ENCODE data around the gene SEMA4G.
"Not testable (repeated sequence)": the region's sequence is repeated elsewhere in the genome, so short reads cannot be mapped to it uniquely, and the experiment has no call there.

Gene SEMA4G

DNA sequence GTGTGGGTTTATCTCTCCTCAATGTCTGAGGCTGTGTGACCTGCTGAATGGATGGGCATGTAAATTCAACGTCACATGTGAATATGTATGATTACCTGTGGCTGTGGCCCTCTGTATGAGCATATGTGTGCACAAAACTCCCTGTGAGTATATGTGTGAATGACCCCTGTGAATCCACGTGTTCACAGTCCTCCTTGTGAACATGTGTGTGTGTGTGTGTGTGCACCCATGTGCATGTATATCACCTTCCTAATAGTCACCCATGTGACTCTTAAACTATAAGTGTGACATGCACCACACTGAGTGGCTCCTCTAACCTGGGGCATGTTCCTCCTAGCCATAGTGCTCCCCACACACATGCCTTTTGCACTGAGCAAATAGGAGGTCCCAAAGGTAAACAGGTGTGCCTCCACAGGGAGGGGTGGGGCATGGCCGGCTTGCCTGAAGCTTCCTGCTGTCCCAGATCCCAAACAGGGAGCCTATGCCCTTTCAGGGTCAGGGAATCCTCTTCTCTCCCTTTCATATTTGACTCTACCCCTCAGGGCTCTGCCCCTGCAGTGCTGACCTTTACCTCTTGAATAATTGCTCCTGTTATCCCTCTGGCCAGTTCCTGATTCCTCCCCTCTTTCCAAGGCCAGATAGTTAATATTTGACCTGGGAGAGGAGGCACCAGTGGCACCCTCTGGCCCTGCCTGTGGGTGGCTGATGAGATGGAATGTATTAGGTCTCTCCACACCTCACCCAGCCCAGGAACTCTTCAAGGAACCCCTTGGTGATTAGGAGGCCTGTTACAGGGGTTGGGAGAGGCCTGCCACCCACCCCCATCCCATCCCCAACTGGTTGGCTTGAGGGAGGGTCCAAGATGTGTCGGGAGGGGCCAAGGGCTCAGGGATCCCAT, 1.9 kb downstream of the SEMA4G start:
- peak overlapping the region; percentile 77 for H3K27ac ChIP-seq
- TF ChIP-seq, protein P1, sequence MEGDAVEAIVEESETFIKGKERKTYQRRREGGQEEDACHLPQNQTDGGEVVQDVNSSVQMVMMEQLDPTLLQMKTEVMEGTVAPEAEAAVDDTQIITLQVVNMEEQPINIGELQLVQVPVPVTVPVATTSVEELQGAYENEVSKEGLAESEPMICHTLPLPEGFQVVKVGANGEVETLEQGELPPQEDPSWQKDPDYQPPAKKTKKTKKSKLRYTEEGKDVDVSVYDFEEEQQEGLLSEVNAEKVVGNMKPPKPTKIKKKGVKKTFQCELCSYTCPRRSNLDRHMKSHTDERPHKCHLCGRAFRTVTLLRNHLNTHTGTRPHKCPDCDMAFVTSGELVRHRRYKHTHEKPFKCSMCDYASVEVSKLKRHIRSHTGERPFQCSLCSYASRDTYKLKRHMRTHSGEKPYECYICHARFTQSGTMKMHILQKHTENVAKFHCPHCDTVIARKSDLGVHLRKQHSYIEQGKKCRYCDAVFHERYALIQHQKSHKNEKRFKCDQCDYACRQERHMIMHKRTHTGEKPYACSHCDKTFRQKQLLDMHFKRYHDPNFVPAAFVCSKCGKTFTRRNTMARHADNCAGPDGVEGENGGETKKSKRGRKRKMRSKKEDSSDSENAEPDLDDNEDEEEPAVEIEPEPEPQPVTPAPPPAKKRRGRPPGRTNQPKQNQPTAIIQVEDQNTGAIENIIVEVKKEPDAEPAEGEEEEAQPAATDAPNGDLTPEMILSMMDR (IDR thresholded peaks at IDR 0.05) = no peak
- TF ChIP-seq ZFX (IDR thresholded peaks at IDR 0.05; ENCODE audit: borderline replicate concordance) = no peak

DNA sequence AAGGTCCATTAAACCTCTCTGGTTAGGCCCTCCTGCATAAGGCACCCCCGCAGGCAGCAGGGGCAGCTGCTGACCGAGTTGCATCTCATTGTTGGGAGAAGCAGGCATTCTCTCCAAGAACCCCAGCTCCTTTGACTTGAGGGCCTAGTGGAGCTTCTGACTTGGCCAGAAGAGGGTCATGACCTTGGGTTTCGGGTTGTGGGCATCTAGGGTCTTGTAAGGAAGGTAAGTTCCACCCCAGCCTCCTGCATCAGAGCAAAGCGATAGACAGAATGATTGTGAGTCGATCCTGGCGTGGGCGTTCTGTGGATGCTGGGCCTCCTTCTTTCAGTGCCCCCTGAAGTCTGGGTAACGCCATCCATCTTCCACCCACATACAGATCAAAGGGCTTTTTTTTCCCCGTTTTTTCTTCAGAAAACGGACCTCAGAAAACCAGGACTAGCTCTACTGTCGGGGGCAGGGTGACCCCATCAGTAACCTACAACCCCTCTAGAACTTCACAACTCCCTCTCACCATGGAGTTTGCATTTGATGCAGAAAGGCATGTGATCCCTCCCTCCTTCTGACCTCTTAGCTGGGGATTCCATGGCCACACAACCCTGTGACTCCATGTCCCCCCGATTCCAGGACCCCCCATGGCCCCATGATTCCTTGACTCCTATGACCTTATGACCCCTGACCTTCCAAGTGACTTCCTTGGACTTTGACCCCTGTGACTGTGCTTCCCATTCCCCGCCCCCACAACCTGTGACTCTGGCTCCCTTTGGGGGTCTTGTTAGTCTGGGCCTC, 3.0 kb downstream of the SEMA4G start:
- TF ChIP-seq, protein P1 (IDR thresholded peaks at IDR 0.05) = no peak
- no peak for TF ChIP-seq ZFX (IDR thresholded peaks at IDR 0.05; ENCODE audit: borderline replicate concordance)
- peak overlapping the region; percentile 77 for H3K27ac ChIP-seq

DNA sequence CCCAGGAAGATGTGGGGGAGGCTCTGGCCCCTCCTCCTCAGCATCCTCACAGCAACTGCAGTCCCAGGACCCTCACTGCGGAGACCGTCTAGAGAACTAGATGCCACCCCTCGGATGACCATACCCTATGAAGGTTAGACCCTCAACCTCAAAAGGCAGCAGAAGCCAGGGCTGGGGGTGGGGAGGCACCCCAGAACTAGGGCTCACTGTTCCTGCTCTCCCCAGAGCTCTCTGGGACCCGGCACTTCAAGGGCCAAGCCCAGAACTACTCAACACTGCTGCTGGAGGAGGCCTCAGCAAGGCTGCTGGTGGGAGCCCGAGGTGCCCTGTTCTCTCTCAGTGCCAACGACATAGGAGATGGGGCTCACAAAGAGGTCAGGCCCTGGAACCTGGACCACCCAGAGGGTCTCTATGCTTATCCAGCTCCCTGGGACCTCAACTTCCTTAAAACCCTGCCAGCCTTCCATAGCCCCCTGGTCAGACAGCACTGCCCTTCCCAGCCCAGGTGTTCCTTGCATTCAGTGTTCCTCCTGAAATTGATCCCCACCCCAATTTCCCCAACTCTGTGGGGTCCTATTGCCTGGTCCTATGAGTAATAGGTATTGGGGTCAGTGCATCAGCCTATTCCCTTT, 3.7 kb downstream of the SEMA4G start:
- TF ChIP-seq ZFX (IDR thresholded peaks at IDR 0.05; ENCODE audit: borderline replicate concordance) = no peak
- TF ChIP-seq, protein P1 (IDR thresholded peaks at IDR 0.05) = no peak
- H3K27ac ChIP-seq = peak overlapping the region; percentile 77; the same call in 1 of the 2 replicates

DNA sequence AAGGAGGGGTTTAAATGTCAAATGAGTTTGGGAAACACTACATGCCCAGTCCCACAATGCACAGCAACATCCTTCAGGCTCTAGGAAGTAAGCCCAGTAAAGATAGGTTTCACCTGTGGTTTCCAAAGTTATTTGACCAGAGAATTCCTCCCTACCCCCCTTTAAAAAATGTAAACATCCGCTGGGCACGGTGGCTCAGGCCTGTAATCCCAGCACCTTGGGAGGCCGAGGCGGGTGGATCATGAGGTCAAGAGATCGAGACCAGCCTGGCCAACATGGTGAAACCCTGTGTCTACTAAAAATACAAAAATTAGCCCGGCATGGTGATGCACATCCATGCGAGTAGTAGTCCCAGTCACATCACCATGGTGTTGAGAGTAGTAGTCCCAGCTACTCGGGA, 6.1 kb downstream of the SEMA4G start:
- not testable (repeated sequence) for H3K27ac ChIP-seq

DNA sequence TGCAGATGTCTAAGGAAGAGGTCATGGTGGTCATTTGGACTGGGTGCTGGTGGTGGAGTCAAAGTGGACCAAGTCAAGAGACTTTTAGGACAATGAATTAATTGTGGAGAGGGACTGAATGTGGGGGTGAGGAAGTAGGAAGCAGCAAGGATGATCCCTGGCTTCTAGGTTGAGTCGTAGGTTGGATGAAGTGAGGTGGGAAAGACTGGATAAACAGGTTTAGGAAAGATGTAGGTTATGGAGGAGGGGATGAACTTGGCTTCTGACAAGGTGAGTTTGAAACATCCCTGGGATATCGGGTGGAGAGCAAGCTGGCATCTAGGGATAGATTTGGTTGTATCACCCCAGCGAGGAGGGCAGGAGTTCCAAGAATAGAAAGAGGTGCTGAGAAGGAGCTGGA, 7.6 kb downstream of the SEMA4G start:
- TF ChIP-seq ZFX (IDR thresholded peaks at IDR 0.05; ENCODE audit: borderline replicate concordance) = no peak
- TF ChIP-seq, protein P1 (IDR thresholded peaks at IDR 0.05) = no peak
- no peak overlapping the region for H3K27ac ChIP-seq

DNA sequence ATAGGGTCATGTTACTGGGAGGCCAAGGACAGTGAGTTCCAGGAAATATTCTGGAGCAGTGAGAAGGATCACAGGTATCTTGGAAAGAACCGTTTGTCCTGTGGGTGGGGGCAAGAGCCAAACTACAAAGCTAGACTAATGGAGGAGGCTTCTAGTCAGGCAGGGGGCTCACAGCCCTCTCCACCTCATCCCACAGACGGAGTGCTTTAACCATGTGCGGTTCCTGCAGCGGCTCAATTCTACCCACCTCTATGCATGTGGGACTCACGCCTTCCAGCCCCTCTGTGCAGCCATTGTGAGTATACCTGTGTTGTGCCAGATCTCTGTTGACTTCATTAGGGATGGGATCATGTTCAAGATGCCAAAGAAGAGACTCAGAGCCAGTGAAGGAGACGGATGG, 8.1 kb downstream of the SEMA4G start:
- H3K27ac ChIP-seq = no peak overlapping the region
- TF ChIP-seq, protein P1 (IDR thresholded peaks at IDR 0.05) = no peak
- TF ChIP-seq ZFX (IDR thresholded peaks at IDR 0.05; ENCODE audit: borderline replicate concordance) = no peak

DNA sequence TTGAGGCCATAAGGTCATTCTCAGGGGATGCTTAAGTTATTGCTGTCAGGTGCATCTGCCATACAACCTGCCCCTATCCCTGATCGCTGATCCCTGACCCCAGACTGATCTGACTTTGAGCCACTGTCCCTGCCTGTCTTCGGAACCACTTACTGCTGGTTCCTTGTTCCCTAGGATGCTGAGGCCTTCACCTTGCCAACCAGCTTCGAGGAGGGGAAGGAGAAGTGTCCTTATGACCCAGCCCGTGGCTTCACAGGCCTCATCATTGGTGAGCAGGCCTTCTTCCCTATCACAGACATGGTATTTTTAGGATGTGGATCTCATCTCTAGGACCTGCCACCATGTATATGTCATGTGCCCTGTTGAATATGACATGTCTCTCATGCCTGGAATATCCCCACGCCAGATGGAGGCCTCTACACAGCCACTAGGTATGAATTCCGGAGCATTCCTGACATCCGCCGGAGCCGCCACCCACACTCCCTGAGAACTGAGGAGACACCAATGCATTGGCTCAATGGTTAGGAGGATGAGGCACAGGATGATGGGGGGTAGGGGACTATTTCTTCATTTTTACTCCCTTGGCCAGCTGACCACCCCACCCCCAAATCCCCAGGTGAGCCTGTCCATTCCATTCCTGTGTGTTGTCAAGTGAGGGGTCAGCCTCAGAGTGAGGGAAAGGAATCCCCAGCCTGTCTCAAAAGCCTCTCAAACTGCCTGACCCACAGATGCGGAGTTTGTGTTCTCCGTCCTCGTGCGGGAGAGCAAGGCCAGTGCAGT, 9.0 kb downstream of the SEMA4G start:
- TF ChIP-seq, protein P1 (IDR thresholded peaks at IDR 0.05) = no peak
- no peak for TF ChIP-seq ZFX (IDR thresholded peaks at IDR 0.05; ENCODE audit: borderline replicate concordance)
- no peak overlapping the region for H3K27ac ChIP-seq

All from 22Rv1 (cell line).